ENCODE results near the gene AARS2.
"Not testable (repeated sequence)": the region's sequence is repeated elsewhere in the genome, so short reads cannot be mapped to it uniquely, and the experiment has no call there.

The AARS2 gene

DNA sequence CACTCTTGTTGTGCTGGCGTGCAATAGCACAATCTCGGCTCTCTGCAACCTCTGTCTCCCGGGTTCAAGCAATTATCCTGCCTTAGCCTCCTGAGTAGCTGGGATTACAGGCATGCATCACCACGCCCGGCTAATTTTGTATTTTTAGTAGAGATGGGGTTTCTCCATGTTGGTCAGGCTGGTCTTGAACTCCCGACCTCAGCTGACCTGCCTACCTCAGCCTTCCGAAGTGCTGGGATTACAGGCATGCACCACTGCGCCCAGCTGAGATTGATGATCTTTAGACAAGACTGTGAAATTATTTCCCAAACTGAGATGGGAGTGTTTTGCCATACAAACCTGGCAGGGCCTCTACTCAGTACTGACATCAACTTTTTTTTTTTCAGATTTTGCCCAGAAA lies 1.5 kb upstream of the AARS2 start:
- peaks cover 14% of the 10 kb centered on the region for H3K36me3 Mint-ChIP-seq (ENCODE audit: low read depth)
- peaks cover 16% of the 10 kb centered on the region for H3K27me3 Mint-ChIP-seq
- H3K4me3 Mint-ChIP-seq, H3K27ac Mint-ChIP-seq, H3K9me3 Mint-ChIP-seq: not testable (repeated sequence)
- H3K4me1 Mint-ChIP-seq (ENCODE audit: low read depth), result peaks cover 13% of the 10 kb centered on the region

DNA sequence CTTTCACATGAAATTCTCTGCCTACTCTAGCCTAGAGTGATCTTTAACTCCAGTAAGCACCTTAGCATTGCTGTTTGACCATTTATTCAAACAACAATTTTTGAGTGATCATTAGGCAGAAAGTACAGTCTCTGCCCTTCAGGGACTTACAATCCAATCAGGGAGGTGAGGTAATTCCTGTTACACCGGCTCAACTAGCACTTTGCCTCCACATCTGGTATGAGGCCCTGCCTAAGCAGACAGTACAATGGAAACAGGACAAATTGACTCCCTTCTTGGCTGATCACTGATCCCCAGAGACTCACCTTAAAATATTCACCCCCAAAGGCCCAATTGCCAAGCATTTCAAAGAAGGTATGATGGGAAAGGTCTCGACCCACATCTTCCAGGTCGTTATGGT lies 1.4 kb downstream of the AARS2 start:
- H3K4me1 Mint-ChIP-seq (ENCODE audit: low read depth), result peaks cover 13% of the 10 kb centered on the region
- H3K36me3 Mint-ChIP-seq (ENCODE audit: low read depth), result peaks cover 30% of the 10 kb centered on the region
- peak overlapping the region; percentile 96 for H3K4me3 Mint-ChIP-seq
- no peaks in the 10 kb centered on the region for H3K27me3 Mint-ChIP-seq
- H3K9me3 Mint-ChIP-seq, result no peaks in the 10 kb centered on the region
- peak overlapping the region; percentile 82 for H3K27ac Mint-ChIP-seq

DNA sequence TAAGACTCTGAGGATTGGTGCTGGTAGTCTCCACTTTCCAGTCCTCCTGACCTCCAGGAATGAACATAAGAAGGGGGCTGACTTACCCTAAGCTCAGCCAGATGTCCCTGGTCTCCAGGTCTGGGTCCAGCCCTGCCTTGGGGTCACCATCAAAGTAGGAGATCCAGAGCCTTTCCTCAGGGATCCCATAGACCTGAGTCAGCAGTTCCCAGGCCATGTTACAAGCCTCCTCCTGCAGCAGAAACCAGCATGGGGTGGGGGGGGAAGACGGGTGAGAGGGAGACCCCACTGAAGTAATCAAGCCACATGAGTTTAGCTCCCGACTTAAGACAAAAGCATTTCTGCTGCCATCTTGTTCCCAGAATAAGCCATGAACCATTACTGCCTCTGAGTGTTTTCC lies 1.8 kb downstream of the AARS2 start:
- Mint-ChIP-seq H3K27me3 (no peaks in the 10 kb centered on the region), H3K36me3 (ENCODE audit: low read depth) (peaks cover 30% of the 10 kb centered on the region), H3K4me3 (peak overlapping the region; percentile 96), H3K27ac (peak overlapping the region; percentile 10), H3K9me3 (no peaks in the 10 kb centered on the region), H3K4me1 (ENCODE audit: low read depth) (peaks cover 13% of the 10 kb centered on the region)

DNA sequence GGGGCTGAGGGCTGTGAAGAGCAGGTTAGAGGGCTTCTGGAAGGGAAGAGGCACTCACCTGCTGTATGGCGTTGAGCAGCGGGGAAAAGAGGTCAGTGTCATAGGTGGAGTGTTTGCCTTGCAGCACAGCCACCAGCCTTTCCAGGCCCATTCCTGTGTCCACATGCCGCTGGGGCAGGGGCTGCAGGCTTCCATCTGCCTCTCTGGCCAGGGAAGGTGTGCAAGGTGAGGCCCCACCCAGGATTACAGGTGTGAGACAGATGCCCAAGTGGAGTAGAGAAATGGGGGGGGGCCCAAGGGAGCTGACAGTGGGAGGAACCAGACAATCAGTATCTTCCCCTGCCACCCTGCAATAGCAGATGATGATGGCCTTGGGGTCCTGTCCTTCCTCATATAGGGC lies 2.9 kb downstream of the AARS2 start:
- peaks cover 36% of the 10 kb centered on the region for H3K36me3 Mint-ChIP-seq (ENCODE audit: low read depth)
- H3K27me3 Mint-ChIP-seq, result no peaks in the 10 kb centered on the region
- H3K27ac Mint-ChIP-seq, result no peak overlapping the region
- H3K4me1 Mint-ChIP-seq (ENCODE audit: low read depth), result peaks cover 13% of the 10 kb centered on the region
- no peaks in the 10 kb centered on the region for H3K9me3 Mint-ChIP-seq
- H3K4me3 Mint-ChIP-seq, result no peak overlapping the region

DNA sequence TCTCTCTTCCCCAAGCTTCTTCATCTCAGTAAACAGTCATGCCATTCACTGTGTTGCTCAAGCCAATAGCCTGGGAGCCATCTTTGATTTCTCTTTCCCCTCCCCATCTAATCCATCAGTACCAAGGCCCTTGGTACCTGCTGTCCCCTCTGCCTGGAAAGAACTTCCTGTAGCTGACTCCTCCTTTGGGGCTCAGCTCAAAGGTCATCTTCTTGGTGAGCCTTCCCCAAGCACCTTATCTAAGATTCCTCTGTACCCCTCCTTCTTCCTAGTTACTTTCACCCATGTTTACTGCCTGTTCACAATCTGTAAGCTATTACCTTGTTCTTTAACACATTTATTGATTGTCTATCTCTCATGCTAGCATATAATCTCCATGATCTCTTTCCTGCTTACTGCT lies 3.5 kb downstream of the AARS2 start:
- Mint-ChIP-seq H3K27me3 (no peaks in the 10 kb centered on the region), H3K4me1 (ENCODE audit: low read depth) (peaks cover 13% of the 10 kb centered on the region), H3K9me3 (no peaks in the 10 kb centered on the region), H3K36me3 (ENCODE audit: low read depth) (peaks cover 37% of the 10 kb centered on the region), H3K4me3 (no peak overlapping the region), H3K27ac (peak overlapping the region; percentile 47)

DNA sequence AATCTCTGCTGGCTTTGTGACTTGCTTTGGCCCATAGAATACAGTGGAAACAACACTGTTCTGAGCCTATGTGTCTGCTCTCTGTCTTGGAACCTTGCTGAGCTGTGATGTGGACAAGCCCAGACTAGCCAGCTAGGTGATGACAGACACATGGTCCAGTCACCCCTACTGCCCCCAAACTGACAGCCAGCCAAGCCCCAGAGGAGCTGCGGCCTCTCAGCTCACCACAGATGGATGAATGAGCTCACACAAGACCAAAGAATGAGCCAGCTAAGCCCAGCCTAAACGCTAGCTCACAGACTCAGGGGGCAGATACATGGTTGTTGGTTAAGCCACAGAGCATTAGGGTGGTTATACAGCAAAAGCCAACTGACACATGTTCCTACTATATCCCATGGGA lies 4.1 kb downstream of the AARS2 start:
- H3K9me3 Mint-ChIP-seq, result no peaks in the 10 kb centered on the region
- H3K36me3 Mint-ChIP-seq (ENCODE audit: low read depth), result peaks cover 37% of the 10 kb centered on the region
- no peak overlapping the region for H3K27ac Mint-ChIP-seq
- H3K4me1 Mint-ChIP-seq (ENCODE audit: low read depth), result peaks cover 13% of the 10 kb centered on the region
- H3K27me3 Mint-ChIP-seq, result no peaks in the 10 kb centered on the region
- no peak overlapping the region for H3K4me3 Mint-ChIP-seq

DNA sequence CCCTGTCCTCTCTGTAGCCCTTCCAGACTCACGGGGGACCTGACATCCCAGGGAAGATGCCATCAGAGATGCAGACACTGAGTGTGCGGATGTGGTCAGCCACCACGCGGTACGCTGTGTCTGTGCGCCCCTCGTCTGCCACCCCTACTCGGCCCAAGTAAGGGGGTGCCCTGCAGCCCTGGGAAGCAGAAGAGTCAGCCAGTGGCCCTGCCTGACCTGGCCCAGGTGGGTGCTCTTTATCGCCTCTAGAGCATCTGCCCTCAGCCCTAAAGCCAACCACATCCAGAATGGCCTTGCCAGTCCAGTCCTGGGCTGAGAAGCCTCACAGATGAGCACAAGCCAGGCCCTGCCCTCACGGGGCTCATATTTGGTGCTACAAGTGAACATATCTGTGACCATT lies 5.9 kb downstream of the AARS2 start:
- Mint-ChIP-seq H3K36me3 (ENCODE audit: low read depth) (peaks cover 44% of the 10 kb centered on the region), H3K4me3 (no peak overlapping the region), H3K27ac (no peak overlapping the region), H3K27me3 (no peaks in the 10 kb centered on the region), H3K9me3 (no peaks in the 10 kb centered on the region), H3K4me1 (ENCODE audit: low read depth) (peaks cover 8% of the 10 kb centered on the region)

DNA sequence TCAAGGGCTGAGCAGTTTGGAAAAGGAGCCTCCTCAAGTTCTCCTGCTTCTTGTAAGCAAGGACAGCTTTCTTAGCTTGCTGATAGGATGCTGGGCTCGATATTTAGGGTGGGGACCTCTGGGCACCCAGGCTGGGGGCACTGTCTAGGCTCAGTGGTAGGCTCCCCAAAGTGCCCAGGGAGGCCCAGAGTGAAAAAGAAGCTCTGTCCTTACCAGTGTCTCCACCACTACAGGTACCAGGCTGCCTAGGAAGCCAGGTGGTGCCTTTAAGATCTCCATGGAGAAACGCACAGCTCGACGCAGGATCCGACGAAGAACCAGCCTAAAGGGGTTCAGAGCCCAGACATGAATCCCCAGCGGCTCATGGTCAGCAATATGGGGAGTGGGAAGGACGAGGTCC lies 6.4 kb downstream of the AARS2 start:
- Mint-ChIP-seq H3K4me3 (no peak overlapping the region), H3K9me3 (no peaks in the 10 kb centered on the region), H3K4me1 (ENCODE audit: low read depth) (peaks cover 3% of the 10 kb centered on the region), H3K36me3 (ENCODE audit: low read depth) (peaks cover 44% of the 10 kb centered on the region), H3K27me3 (no peaks in the 10 kb centered on the region), H3K27ac (no peak overlapping the region)

DNA sequence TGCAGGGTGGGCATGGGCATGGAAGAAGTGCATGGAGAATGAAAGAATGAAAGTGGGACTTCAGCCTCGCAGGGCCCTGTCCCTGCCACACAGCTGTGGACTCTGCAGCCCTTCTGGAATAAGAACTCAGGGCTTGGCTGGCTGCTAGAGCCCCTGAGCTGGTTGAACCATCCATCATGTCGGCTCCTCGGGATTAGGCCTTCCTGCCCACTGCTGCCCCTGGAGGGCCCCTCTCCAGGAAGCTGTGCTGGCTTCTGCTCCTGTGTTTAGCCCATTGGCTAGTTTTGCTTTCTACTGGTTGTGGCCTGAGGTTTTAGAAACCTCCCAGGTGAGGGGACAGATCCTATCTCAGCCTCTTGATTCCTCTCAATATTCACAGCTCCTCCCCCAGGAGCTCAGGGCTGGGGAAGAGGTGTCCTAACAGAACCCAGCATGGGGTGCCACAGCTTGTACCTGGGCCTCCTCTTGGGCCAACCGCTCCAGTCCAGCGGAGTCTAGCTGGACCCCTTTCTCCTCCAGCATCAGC lies 7.9 kb downstream of the AARS2 start:
- H3K27ac Mint-ChIP-seq, result no peak overlapping the region
- H3K9me3 Mint-ChIP-seq, result no peaks in the 10 kb centered on the region
- no peak overlapping the region for H3K4me3 Mint-ChIP-seq
- peaks cover 45% of the 10 kb centered on the region for H3K36me3 Mint-ChIP-seq (ENCODE audit: low read depth)
- no peaks in the 10 kb centered on the region for H3K27me3 Mint-ChIP-seq
- H3K4me1 Mint-ChIP-seq (ENCODE audit: low read depth), result no peaks in the 10 kb centered on the region

DNA sequence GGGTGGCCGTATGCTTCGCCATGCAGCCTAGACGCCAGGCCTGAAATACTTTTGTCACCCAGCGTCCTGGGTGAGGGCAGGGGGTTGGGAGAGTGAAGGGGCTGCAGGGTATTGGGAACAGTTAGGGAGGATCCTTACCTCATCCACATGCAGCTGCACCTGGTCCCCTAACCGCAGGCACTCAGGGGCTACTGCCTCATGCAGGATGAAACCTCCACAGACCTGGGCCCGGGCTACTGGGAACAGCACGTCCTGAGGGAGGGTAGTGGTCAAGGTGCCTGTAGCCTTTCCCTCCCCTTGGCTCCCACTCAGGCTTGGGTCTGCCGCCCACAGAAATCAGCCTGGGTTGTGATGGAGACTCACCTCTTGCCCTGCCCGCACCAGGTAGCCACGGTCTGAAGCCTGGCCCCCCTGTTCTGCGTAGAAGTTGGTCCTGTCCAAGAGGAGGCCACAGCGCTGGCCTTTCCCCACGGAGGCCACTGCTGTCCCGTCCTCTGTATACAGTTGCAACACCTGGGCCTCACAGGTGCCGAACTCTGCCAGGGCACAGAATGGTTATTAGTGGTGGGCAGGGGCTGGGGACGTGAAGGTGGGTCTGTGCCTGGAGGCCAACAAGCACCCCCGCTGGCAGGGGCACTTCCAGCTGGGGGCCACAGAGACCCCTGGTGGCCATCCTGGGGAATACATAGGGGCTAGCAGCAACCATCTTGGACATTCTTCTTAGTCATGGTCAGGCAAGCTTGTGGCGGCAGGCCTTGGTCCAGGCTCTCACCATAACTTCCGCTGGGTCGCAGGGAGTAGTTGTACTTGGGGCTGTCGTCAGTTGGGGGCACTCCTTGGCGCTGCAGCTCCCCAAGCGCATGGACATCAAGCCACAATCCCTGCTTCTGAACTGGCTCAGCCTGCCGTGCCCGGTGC lies 8.6 kb downstream of the AARS2 start:
- Mint-ChIP-seq H3K9me3 (no peaks in the 10 kb centered on the region), H3K4me1 (ENCODE audit: low read depth) (no peaks in the 10 kb centered on the region), H3K27ac (no peak overlapping the region), H3K4me3 (no peak overlapping the region), H3K36me3 (ENCODE audit: low read depth) (peaks cover 40% of the 10 kb centered on the region), H3K27me3 (no peaks in the 10 kb centered on the region)

DNA sequence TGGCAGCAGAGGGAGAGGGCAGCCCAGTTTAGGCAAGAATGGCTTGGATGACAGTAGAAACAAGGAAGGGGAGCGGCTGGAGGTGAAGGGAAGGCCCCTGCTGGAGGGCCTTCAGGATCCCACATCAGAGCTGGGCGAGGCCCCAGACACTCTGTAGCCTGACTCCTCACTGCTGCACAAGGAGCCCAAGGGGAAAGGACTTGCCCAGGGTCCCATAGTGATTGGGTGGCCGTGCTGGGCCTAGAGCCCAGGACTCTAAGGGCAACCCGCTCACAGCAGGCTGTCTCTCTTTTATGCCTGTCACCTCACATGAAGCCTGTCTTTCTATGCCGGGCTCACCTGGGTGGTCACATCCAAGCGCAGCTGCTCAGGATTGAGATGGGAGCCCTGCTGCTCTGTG lies 9.3 kb downstream of the AARS2 start:
- Mint-ChIP-seq H3K4me1 (ENCODE audit: low read depth) (no peaks in the 10 kb centered on the region), H3K4me3 (no peak overlapping the region), H3K27me3 (peaks cover 3% of the 10 kb centered on the region), H3K36me3 (ENCODE audit: low read depth) (peaks cover 35% of the 10 kb centered on the region), H3K9me3 (no peaks in the 10 kb centered on the region), H3K27ac (no peak overlapping the region)

DNA sequence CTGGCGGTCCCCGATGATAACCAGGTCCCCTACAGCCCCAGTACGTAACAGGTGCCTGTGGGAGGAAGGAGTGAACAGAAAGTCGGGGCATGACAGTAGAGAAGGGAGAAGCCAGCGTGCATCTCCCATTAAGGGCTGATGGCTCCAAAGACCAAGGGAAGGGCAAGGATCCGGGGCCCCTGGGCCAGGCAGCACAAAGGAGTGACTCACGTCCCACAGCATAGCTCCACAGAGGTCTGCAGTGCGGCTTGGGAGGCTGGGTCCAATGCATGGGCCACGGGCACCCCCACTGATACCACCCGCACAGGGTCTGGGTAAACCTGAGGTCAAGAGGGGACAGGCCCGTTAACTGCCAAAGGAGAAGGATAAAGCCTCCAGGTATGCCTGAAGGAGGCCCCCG lies 10.3 kb downstream of the AARS2 start:
- peaks cover 28% of the 10 kb centered on the region for H3K36me3 Mint-ChIP-seq (ENCODE audit: low read depth)
- H3K9me3 Mint-ChIP-seq, result no peaks in the 10 kb centered on the region
- no peak overlapping the region for H3K27ac Mint-ChIP-seq
- peaks cover 2% of the 10 kb centered on the region for H3K4me1 Mint-ChIP-seq (ENCODE audit: low read depth)
- no peak overlapping the region for H3K4me3 Mint-ChIP-seq
- peaks cover 5% of the 10 kb centered on the region for H3K27me3 Mint-ChIP-seq

DNA sequence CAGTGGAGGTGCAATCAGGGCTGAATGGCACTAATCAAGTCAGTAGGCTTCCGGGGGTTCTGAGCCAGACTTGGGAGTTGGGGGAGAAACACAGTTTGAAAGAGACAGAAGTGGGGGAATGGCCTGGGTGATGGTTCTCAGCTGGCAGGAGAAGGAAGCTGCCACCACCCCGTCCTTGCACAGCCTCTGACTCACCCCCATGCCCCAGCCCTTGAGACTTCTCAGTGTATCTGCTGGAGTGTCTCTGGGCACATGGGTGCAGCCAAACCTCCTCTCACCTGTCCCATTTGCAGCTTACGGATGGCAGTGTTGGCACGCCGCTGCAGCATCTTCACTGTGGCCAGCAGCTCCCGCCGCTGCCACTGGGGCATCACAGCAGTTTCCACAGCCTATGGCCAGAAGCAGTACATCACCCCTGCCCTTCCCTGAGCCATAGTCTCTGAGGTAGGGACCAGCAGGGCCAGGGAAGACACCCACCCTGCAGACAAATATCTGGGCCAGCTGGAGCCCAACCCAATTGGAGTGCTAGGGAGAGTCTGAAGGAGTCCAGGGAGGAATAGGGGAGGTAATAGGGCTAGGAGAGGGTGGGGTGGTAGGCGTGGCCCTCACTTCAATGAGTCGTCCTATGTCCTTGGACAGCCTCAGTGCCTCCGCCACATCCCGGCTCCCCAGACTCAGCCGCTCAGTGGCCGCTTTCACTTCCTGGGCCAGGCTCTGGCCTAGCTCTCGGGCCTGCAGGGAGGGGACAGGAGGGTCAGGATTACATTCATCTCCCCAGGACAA lies 11.2 kb downstream of the AARS2 start:
- peaks cover 26% of the 10 kb centered on the region for H3K36me3 Mint-ChIP-seq (ENCODE audit: low read depth)

DNA sequence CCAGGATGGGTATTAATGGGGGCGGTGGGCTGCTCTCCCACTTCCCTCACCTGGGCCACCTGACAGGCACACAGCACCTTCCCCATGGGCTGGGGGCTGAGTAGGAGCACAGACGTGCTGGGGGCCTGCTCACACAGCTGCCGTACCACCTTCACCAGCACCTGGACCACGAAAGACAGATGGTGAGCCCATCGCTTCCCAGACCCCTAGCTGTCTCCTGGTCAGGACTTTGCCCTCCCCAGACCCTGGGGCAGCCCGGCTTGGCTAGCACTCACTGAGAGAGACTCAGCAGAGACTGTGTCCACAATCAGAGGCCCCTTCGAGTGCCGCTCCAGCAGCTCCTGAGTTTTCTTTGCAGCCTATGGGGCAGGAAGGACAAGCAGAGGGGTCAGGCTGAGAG lies 12.0 kb downstream of the AARS2 start:
- no peak overlapping the region for H3K4me3 Mint-ChIP-seq
- H3K27ac Mint-ChIP-seq, result no peak overlapping the region
- peaks cover 3% of the 10 kb centered on the region for H3K4me1 Mint-ChIP-seq (ENCODE audit: low read depth)
- peaks cover 26% of the 10 kb centered on the region for H3K36me3 Mint-ChIP-seq (ENCODE audit: low read depth)
- no peaks in the 10 kb centered on the region for H3K9me3 Mint-ChIP-seq
- peaks cover 17% of the 10 kb centered on the region for H3K27me3 Mint-ChIP-seq

More for the DNA sequence above, 11.2 kb downstream of the AARS2 start:
- Mint-ChIP-seq H3K9me3 (no peaks in the 10 kb centered on the region), H3K4me1 (ENCODE audit: low read depth) (peaks cover 3% of the 10 kb centered on the region), H3K4me3 (no peak overlapping the region), H3K27ac (no peak overlapping the region), H3K27me3 (peaks cover 8% of the 10 kb centered on the region)

DNA sequence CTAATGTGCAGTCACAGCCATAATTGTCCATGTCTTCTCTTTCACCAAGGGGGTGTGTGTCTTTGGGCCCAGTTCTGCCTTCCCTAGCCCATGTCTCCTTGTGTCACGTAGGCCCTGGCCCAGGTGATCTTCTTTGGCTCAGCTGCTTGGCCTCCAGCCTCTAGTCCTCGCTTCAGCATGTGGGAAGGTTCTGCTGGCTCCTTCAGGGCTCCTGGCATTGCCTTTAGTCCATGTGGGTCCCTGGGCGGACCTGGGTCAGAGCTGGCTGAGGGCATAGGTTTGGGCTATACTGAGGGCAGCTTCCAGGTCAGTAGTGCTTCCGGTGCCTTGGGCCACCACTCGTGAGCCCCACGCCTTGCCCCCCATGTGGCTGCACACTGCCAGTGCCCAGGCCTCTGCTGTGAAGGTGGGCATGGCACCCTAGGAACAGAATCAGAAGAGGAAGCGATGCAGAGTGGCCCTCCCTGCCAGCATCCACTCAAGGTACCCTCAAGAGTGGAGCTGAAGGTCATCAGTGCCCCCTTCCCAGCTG lies 12.8 kb downstream of the AARS2 start:
- Mint-ChIP-seq H3K4me1 (ENCODE audit: low read depth) (peaks cover 3% of the 10 kb centered on the region), H3K4me3 (no peak overlapping the region), H3K9me3 (no peaks in the 10 kb centered on the region), H3K36me3 (ENCODE audit: low read depth) (peaks cover 21% of the 10 kb centered on the region), H3K27ac (no peak overlapping the region), H3K27me3 (peaks cover 24% of the 10 kb centered on the region)

Measured in stimulated activated naive CD8-positive, alpha-beta T cell treated with anti-CD3 and anti-CD28 coated beads, Interleukin-15, Interleukin-2, amounts not matched to agents 100 ng/mL and 50 ng/mL, for 24 hours (primary cell).